ENCODE data around the gene MEIS3. TPM values are rescaled to one million over a fixed set of nuclear protein-coding genes. Genes with fewer than 3 reads are reported as not detected.

Gene MEIS3
- polyA plus RNA-seq, 1 of the 3 experiments (the other 2 are of a cell fraction): 69.8 TPM

GRCh38 chr19:47421844-47422395, 2.6 kb upstream of the MEIS3 start:
- H3K36me3 ChIP-seq (replicated peaks in 1 of 2; ENCODE audit: control insufficient read depth in 1 of 2, insufficient read depth in 2 of 2, low read length in 1 of 2): no peaks in the 10 kb centered on the region
- peaks cover 16% of the 10 kb centered on the region for H4K20me1 ChIP-seq (ENCODE audit: insufficient read depth)
- H3K27ac ChIP-seq (ENCODE audit: low read depth in 2 of 2, low read length in 1 of 2): 0 out of 4 replicates have a peak overlapping the region, but pooled peaks of 1 of the 2 experiments have one; percentile 51
- H3K9me3 ChIP-seq: no peaks in the 10 kb centered on the region
- H3K9ac ChIP-seq: 0 out of 2 replicates have a peak overlapping the region, but pooled peaks have one; percentile 21
- TF ChIP-seq FOXJ3 (CRISPR knock-in tag; IDR thresholded peaks at IDR 0.05) (no peak), PBX3 (IDR thresholded peaks at IDR 0.05) (peak; percentile 84)
- no peaks in the 10 kb centered on the region for H3K27me3 ChIP-seq (ENCODE audit: insufficient read depth)
- WGBS (ENCODE audit: low lambda C conversion rate): 14% methylated on average over 29 of the region's 31 CpGs
- H3K4me3 ChIP-seq (ENCODE audit: low read depth in 2 of 2, low read length in 1 of 2): 0 out of 4 replicates have a peak overlapping the region, but pooled peaks of 1 of the 2 experiments have one; percentile 3
- DNase-seq: peak; percentile 90
- H3F3A ChIP-seq (replicated peaks; ENCODE audit: insufficient read depth): peaks cover 8% of the 10 kb centered on the region
- ChIA-PET CTCF (no interaction called here), POLR2A (no interaction called here)
- peak overlapping the region; percentile 41; the same call in 1 of the 2 replicates for H2AFZ ChIP-seq (ENCODE audit: low read depth)
- peaks cover 21% of the 10 kb centered on the region for H3K79me2 ChIP-seq (ENCODE audit: insufficient read depth)
- peaks cover 26 to 37% of the 10 kb centered on the region in 2 experiments; a peak in 3 of 4 replicates for H3K4me1 ChIP-seq (ENCODE audit: control insufficient read depth in 1 of 2, insufficient read depth in 2 of 2, low read depth in 1 of 2, low read length in 1 of 2)
- peak overlapping the region; percentile 73 for H3K4me2 ChIP-seq
- H3K9me2 ChIP-seq: no peaks in the 10 kb centered on the region

- ChIA-PET POLR2A (no interaction called here), CTCF (interaction anchor here (1.5 kb wide), 1 partner anchor 94 kb away, joined by 3 read pairs; the partner anchor contains the start of gene NAPA)
- peak overlapping the region in 1 of 2 experiments; percentile 51; a peak in 2 of 4 replicates for H3K27ac ChIP-seq (ENCODE audit: low read depth in 2 of 2, low read length in 1 of 2)
- no peak overlapping the region for H3K4me3 ChIP-seq (ENCODE audit: low read depth in 2 of 2, low read length in 1 of 2)
- no peak for DNase-seq
- 73% methylated on average over 9 of the region's 16 CpGs for WGBS (ENCODE audit: low lambda C conversion rate)
- TF ChIP-seq NFIC (IDR thresholded peaks at IDR 0.05; ENCODE audit: borderline replicate concordance) (no peak), GABPA (IDR thresholded peaks at IDR 0.05; ENCODE audit: low read depth) (no peak), CTCF (IDR thresholded peaks at IDR 0.05) (no peak), JUND (IDR thresholded peaks at IDR 0.05) (no peak), SIN3A (IDR thresholded peaks at IDR 0.05; ENCODE audit: borderline replicate concordance, low read depth, low read length) (no peak), RXRA (IDR thresholded peaks at IDR 0.05; ENCODE audit: borderline replicate concordance, low read depth) (no peak), USF1 (IDR thresholded peaks at IDR 0.05; ENCODE audit: borderline replicate concordance, low read depth) (no peak), RCOR1 (IDR thresholded peaks at IDR 0.05; ENCODE audit: low read length) (no peak), RAD21 (IDR thresholded peaks at IDR 0.05; ENCODE audit: low read length) (no peak), POLR2AphosphoS5 (IDR thresholded peaks at IDR 0.05; ENCODE audit: low read depth, low read length) (no peak), EZH2phosphoT487 (IDR thresholded peaks at IDR 0.05; ENCODE audit: borderline replicate concordance, low read depth) (no peak), EP300 (IDR thresholded peaks at IDR 0.05; ENCODE audit: borderline replicate concordance in 1 of 2, low read depth in 1 of 2, low read length in 1 of 2) (no peak), MXI1 (IDR thresholded peaks at IDR 0.05; ENCODE audit: low read depth, low read length) (no peak), SMC3 (IDR thresholded peaks at IDR 0.05; ENCODE audit: low read depth, low read length) (no peak), FOSL2 (IDR thresholded peaks at IDR 0.05; ENCODE audit: borderline replicate concordance, low read depth) (no peak), YY1 (IDR thresholded peaks at IDR 0.05; ENCODE audit: low read depth) (no peak), FOXM1 (IDR thresholded peaks at IDR 0.05; ENCODE audit: low read depth) (no peak), TAF1 (IDR thresholded peaks at IDR 0.05; ENCODE audit: borderline replicate concordance, low read depth, low read length) (no peak), PBX3 (IDR thresholded peaks at IDR 0.05) (no peak), RFX5 (IDR thresholded peaks at IDR 0.05; ENCODE audit: low read length) (no peak)
- peaks cover 0 to under 1% of the 10 kb centered on the region in 2 experiments for H3K36me3 ChIP-seq (replicated peaks in 1 of 2; ENCODE audit: control insufficient read depth in 1 of 2, insufficient read depth in 2 of 2, low read length in 1 of 2)
- H3K9me3 ChIP-seq: no peaks in the 10 kb centered on the region
- no peaks in the 10 kb centered on the region for H3K27me3 ChIP-seq (ENCODE audit: insufficient read depth)
- H3K9ac ChIP-seq: 0 out of 2 replicates have a peak overlapping the region, but pooled peaks have one; percentile 21
- peaks cover 21% of the 10 kb centered on the region for H3K79me2 ChIP-seq (ENCODE audit: insufficient read depth)
- H3K4me1 ChIP-seq (ENCODE audit: control insufficient read depth in 1 of 2, insufficient read depth in 2 of 2, low read depth in 1 of 2, low read length in 1 of 2): peaks cover 26 to 37% of the 10 kb centered on the region in 2 experiments; a peak in 3 of 4 replicates
- 0 out of 2 replicates have a peak overlapping the region, but pooled peaks have one; percentile 41 for H2AFZ ChIP-seq (ENCODE audit: low read depth)
- H3K4me2 ChIP-seq: peak overlapping the region; percentile 73
- peaks cover 22% of the 10 kb centered on the region for H4K20me1 ChIP-seq (ENCODE audit: insufficient read depth)
- H3K9me2 ChIP-seq: no peaks in the 10 kb centered on the region
- H3F3A ChIP-seq (replicated peaks; ENCODE audit: insufficient read depth): peaks cover 5% of the 10 kb centered on the region
Measured at GRCh38 chr19:47421244-47421786, 2.0 kb upstream of the MEIS3 start.

Measured in SK-N-SH (cell line).